Neuronal stem cell (in vitro differentiated cells): ENCODE results near the gene FOS.

ENCODE experiments used
- DNase-seq: peaks from one replicate; pipeline ENCODE4 v3.0.0-alpha.2; 2013; ENCODE audit warnings: low spot score
- H2AFZ ChIP-seq: one replicate; pipeline ENCODE4 v1.6.1; 2013; ENCODE audit warnings: mild to moderate bottlenecking, low read length, inconsistent platforms
- H2AK5ac ChIP-seq: 2 replicates; pipeline ENCODE4 v1.6.1; 2013; ENCODE audit warnings: low read depth, mild to moderate bottlenecking, inconsistent platforms, low read length, moderate library complexity, mixed read lengths
- H2BK120ac ChIP-seq: 2 replicates; pipeline ENCODE4 v1.6.1; 2013; ENCODE audit warnings: low read depth, mild to moderate bottlenecking, inconsistent platforms, low read length, moderate library complexity, mixed read lengths
- H2BK12ac ChIP-seq: one replicate; pipeline ENCODE4 v1.6.1; 2013; ENCODE audit warnings: low read length, inconsistent platforms
- H2BK15ac ChIP-seq: 2 replicates; pipeline ENCODE4 v1.6.1; 2013; ENCODE audit warnings: mild to moderate bottlenecking, low read length, inconsistent platforms, mixed read lengths
- H2BK5ac ChIP-seq: one replicate; pipeline ENCODE4 v1.6.1; 2013; ENCODE audit warnings: inconsistent platforms, mild to moderate bottlenecking, low read length, moderate library complexity
- H3K14ac ChIP-seq: one replicate; pipeline ENCODE4 v1.6.1; 2013; ENCODE audit warnings: low read length, inconsistent platforms
- H3K18ac ChIP-seq: 2 replicates; pipeline ENCODE4 v1.6.1; 2013; ENCODE audit warnings: low read length, inconsistent platforms
- H3K23ac ChIP-seq: 2 replicates; pipeline ENCODE4 v1.6.1; 2013; ENCODE audit warnings: low read depth, mild to moderate bottlenecking, mixed read lengths, low read length, inconsistent platforms; ENCODE audit not compliant: poor library complexity
- H3K27ac ChIP-seq: replicated peaks from 3 replicates; pipeline ENCODE4 v1.5.1; 2013; ENCODE audit warnings: low read length, inconsistent platforms
- H3K27me3 ChIP-seq, 3 experiments: 2 replicates each; pipeline ENCODE4 v1.6.1; 2013; ENCODE audit warnings: low read length in 3 of 3, mild to moderate bottlenecking in 2 of 3, inconsistent platforms in 1 of 3, low read depth in 1 of 3, mixed read lengths in 1 of 3, moderate library complexity in 1 of 3; ENCODE audit not compliant: control insufficient read depth in 3 of 3, insufficient read depth in 3 of 3
- H3K36me3 ChIP-seq, 2 donors: replicated peaks in 1 of 2; 2 replicates each; pipeline ENCODE4 v1.6.1; 2013; ENCODE audit warnings: low read length in 2 of 2; ENCODE audit not compliant: control insufficient read depth in 2 of 2, insufficient read depth in 2 of 2
- H3K4ac ChIP-seq: 2 replicates; pipeline ENCODE4 v1.6.1; 2013; ENCODE audit warnings: inconsistent platforms, mild to moderate bottlenecking, low read length, moderate library complexity
- H3K4me1 ChIP-seq, 2 donors: 1 replicate in 1 of 2; 2 replicates in 1 of 2; pipeline ENCODE4 v1.6.1; 2013; ENCODE audit warnings: low read length in 2 of 2, low read depth in 1 of 2; ENCODE audit not compliant: control insufficient read depth in 2 of 2, insufficient read depth in 1 of 2
- H3K4me2 ChIP-seq: one replicate; pipeline ENCODE4 v1.6.1; 2013; ENCODE audit warnings: mild to moderate bottlenecking, low read length, inconsistent platforms; ENCODE audit not compliant: insufficient read depth, poor library complexity, severe bottlenecking
- H3K4me3 ChIP-seq, 2 donors: 2 replicates each; pipeline ENCODE4 v1.5.1; 2013; ENCODE audit warnings: low read length in 2 of 2, mild to moderate bottlenecking in 2 of 2, inconsistent platforms in 1 of 2, moderate library complexity in 1 of 2
- H3K79me1 ChIP-seq: one replicate; pipeline ENCODE4 v1.6.1; 2013; ENCODE audit warnings: low read depth, mild to moderate bottlenecking, inconsistent platforms, low read length, moderate library complexity
- H3K9ac ChIP-seq: one replicate; pipeline ENCODE4 v1.6.1; 2013; ENCODE audit warnings: mild to moderate bottlenecking, low read depth, low read length, inconsistent platforms; ENCODE audit not compliant: poor library complexity
- H3K9me3 ChIP-seq, 2 donors: replicated peaks in 1 of 2; 2 replicates each; pipeline versions ENCODE3 to v1.6.1; 2013; ENCODE audit warnings: low read length in 2 of 2, mild to moderate bottlenecking in 2 of 2, inconsistent platforms in 1 of 2, low read depth in 1 of 2, mixed read lengths in 1 of 2, moderate library complexity in 1 of 2; ENCODE audit not compliant: control insufficient read depth in 2 of 2, insufficient read depth in 1 of 2
- H4K8ac ChIP-seq: one replicate; pipeline ENCODE4 v1.6.1; 2013; ENCODE audit warnings: low read depth, mild to moderate bottlenecking, inconsistent platforms, low read length, moderate library complexity
- H4K91ac ChIP-seq: one replicate; pipeline ENCODE4 v1.6.1; 2013; ENCODE audit warnings: low read length, low read depth, mild to moderate bottlenecking, inconsistent platforms; ENCODE audit not compliant: poor library complexity
- WGBS, 2 donors: extraction: QIAGEN DNeasy Blood & Tissue Kit; methylation state at CpG; one replicate each; pipeline ENCODE4 v1.1.7; 2013; ENCODE audit warnings: missing lambda C conversion rate in 2 of 2, mixed read lengths in 1 of 2; ENCODE audit not compliant: insufficient read length in 2 of 2, insufficient replicate concordance in 1 of 2; ENCODE audit errors: extremely low coverage in 2 of 2; 5-methylcytosine and 5-hydroxymethylcytosine counted together

Gene FOS

GRCh38 chr14:75292886-75293285 is 14.3 kb downstream of the FOS start:
- Histone ChIP-seq H3K4me1 (peaks cover 7 to 11% of the 10 kb centered on the region in 2 donors), H3K27me3 (peaks cover 0 to 8% (median 0%) of the 10 kb centered on the region in 3 experiments), H4K8ac (no peak overlapping the region), H3K23ac (no peak overlapping the region), H3K79me1 (no peaks in the 10 kb centered on the region), H2AFZ (no peak overlapping the region), H3K4me3 (no peak overlapping the region), H3K18ac (no peak overlapping the region), H3K27ac (no peak overlapping the region), H2BK15ac (no peak overlapping the region), H2BK120ac (no peak overlapping the region), H3K9me3 (no peaks in the 10 kb centered on the region), H3K14ac (no peak overlapping the region), H3K4ac (no peak overlapping the region), H4K91ac (no peak overlapping the region), H2BK12ac (no peak overlapping the region), H3K36me3 (no peaks in the 10 kb centered on the region), H3K9ac (no peak overlapping the region), H2AK5ac (no peak overlapping the region), H2BK5ac (no peak overlapping the region), H3K4me2 (no peak overlapping the region)
- WGBS, 2 donors: no CpG with 5 or more reads among the region's 7 CpGs
- no peak for DNase-seq

DNA sequence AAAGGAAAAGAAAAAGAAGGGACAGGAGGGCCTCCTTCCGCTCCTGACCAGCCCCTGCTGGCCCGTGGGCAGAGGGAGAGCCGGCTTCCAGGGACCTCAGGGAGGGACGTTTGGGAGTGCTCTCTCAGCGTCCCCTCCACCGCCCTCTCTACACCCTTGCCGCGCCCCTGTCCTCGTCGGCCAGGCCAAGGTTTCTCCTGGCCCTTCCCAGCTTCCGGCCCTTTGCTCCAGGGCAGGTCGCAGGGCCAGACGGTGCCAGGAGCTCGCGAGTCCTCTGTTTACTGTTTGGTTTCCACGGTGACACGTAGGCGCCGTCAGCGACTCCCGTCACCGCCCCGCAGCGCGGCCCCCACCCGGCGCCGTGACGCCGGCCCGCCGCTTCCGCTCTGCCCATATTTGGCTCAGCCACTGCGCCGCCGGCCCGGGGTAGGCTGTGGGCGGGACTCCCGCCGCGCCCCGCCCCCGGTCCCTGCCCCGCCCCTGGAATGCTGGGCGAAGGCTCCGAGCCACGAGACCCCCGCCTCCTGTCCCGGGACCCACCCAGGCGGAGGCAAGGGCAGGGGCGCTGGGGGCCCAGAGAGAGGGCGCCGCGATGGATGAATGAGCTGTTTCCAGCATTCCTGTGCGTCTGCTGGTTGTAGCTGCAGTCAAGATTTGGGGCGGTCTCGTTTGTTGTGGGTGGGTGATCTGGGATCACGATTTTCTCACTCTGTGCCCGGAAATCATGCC is 15.5 kb downstream of the FOS start:
- Histone ChIP-seq H3K4me3 (peak overlapping the region; percentile 79 to 87), H3K36me3 (no peaks in the 10 kb centered on the region), H2AFZ (peak overlapping the region; percentile 97), H3K4me1 (peaks cover 7 to 11% of the 10 kb centered on the region in 2 donors), H4K8ac (no peak overlapping the region), H2BK15ac (peak overlapping the region; percentile 87), H3K27me3 (peaks cover 0 to 8% (median 0%) of the 10 kb centered on the region in 3 experiments), H3K4ac (no peak overlapping the region), H2BK5ac (peak overlapping the region; percentile 67), H3K79me1 (no peaks in the 10 kb centered on the region), H3K4me2 (peak overlapping the region; percentile 99), H3K14ac (no peak overlapping the region), H3K9ac (peak overlapping the region; percentile 89), H3K9me3 (no peaks in the 10 kb centered on the region), H2BK12ac (no peak overlapping the region), H3K23ac (peak overlapping the region; percentile 82), H3K18ac (peak overlapping the region; percentile 95), H4K91ac (no peak overlapping the region), H2AK5ac (no peak overlapping the region), H3K27ac (peak overlapping the region; percentile 80), H2BK120ac (no peak overlapping the region)
- DNase-seq: peak; percentile 97
- WGBS, 2 donors: no CpG with 5 or more reads among the region's 59 CpGs

GRCh38 chr14:75294649-75295033 is 16.0 kb downstream of the FOS start:
- peak overlapping the region; percentile 87 for H2BK15ac ChIP-seq
- H3K18ac ChIP-seq: peak overlapping the region; percentile 89
- H2BK12ac ChIP-seq: no peak overlapping the region
- no CpG with 5 or more reads among the region's 9 CpGs for WGBS, 2 donors
- H3K4me2 ChIP-seq: peak overlapping the region; percentile 99
- H3K4ac ChIP-seq: no peak overlapping the region
- no peak overlapping the region for H3K27ac ChIP-seq
- H3K14ac ChIP-seq: no peak overlapping the region
- H3K23ac ChIP-seq: no peak overlapping the region
- H3K79me1 ChIP-seq: no peaks in the 10 kb centered on the region
- H3K4me1 ChIP-seq: peaks cover 7 to 11% of the 10 kb centered on the region in 2 donors
- peak overlapping the region; percentile 79 to 87 for H3K4me3 ChIP-seq
- H2BK120ac ChIP-seq: no peak overlapping the region
- H2BK5ac ChIP-seq: peak overlapping the region; percentile 27
- no peak overlapping the region for H2AK5ac ChIP-seq
- H3K9me3 ChIP-seq: no peaks in the 10 kb centered on the region
- peaks cover 0 to 8% (median 0%) of the 10 kb centered on the region in 3 experiments for H3K27me3 ChIP-seq
- no peak overlapping the region for H4K8ac ChIP-seq
- H4K91ac ChIP-seq: no peak overlapping the region
- H3K36me3 ChIP-seq: no peaks in the 10 kb centered on the region
- H2AFZ ChIP-seq: peak overlapping the region; percentile 97
- H3K9ac ChIP-seq: no peak overlapping the region
- DNase-seq: no peak

GRCh38 chr14:75295061-75295461 is 16.4 kb downstream of the FOS start:
- no peak overlapping the region for H4K91ac ChIP-seq
- H3K27me3 ChIP-seq: peaks cover 0 to 5% (median 0%) of the 10 kb centered on the region in 3 experiments
- H3K9me3 ChIP-seq: no peaks in the 10 kb centered on the region
- no peak overlapping the region for H4K8ac ChIP-seq
- no peak overlapping the region for H2BK15ac ChIP-seq
- peak overlapping the region; percentile 99 for H3K4me2 ChIP-seq
- no peak overlapping the region for H3K4ac ChIP-seq
- no peaks in the 10 kb centered on the region for H3K79me1 ChIP-seq
- WGBS, 2 donors: no CpG with 5 or more reads among the region's 18 CpGs
- H2BK12ac ChIP-seq: no peak overlapping the region
- H3K4me3 ChIP-seq: peak overlapping the region in 1 of 2 donors; percentile 79
- peaks cover 7 to 11% of the 10 kb centered on the region in 2 donors for H3K4me1 ChIP-seq
- H2AFZ ChIP-seq: peak overlapping the region; percentile 97
- no peak overlapping the region for H3K27ac ChIP-seq
- no peak overlapping the region for H2AK5ac ChIP-seq
- H3K14ac ChIP-seq: no peak overlapping the region
- H3K36me3 ChIP-seq: no peaks in the 10 kb centered on the region
- H2BK120ac ChIP-seq: no peak overlapping the region
- no peak overlapping the region for H3K9ac ChIP-seq
- H3K23ac ChIP-seq: no peak overlapping the region
- DNase-seq: peak; percentile 54
- no peak overlapping the region for H3K18ac ChIP-seq
- no peak overlapping the region for H2BK5ac ChIP-seq
